Left hindlimb (tissue), 1 donor: ENCODE results near the gene KIAA1217.

Source experiments
- DNase-seq: peaks from one replicate; pipeline ENCODE4 v3.0.0-alpha.2; 2018

KIAA1217 gene

GRCh38 chr10:24210501-24210900 lies 1.6 kb downstream of the KIAA1217 start:
- DNase-seq: no peak

- no peak for DNase-seq
These were observed 4.3 kb downstream of the KIAA1217 start for GRCh38 chr10:24213266-24213665.

GRCh38 chr10:24213881-24214280 lies 4.9 kb downstream of the KIAA1217 start:
- DNase-seq: no peak

GRCh38 chr10:24214762-24215161 lies 5.8 kb downstream of the KIAA1217 start:
- no peak for DNase-seq

- DNase-seq: no peak
These were observed 6.3 kb downstream of the KIAA1217 start for GRCh38 chr10:24215196-24215595.

- DNase-seq: no peak
These were observed 6.7 kb downstream of the KIAA1217 start for GRCh38 chr10:24215603-24216002.

- no peak for DNase-seq
These were observed 11.0 kb downstream of the KIAA1217 start for GRCh38 chr10:24219963-24220362.

GRCh38 chr10:24223341-24223740 lies 14.4 kb downstream of the KIAA1217 start:
- no peak for DNase-seq

- DNase-seq: no peak
These were observed 15.0 kb downstream of the KIAA1217 start for GRCh38 chr10:24223953-24224352.

- DNase-seq: no peak
These were observed 19.7 kb downstream of the KIAA1217 start for GRCh38 chr10:24228642-24229041.

- no peak for DNase-seq
These were observed 21.0 kb downstream of the KIAA1217 start for GRCh38 chr10:24229909-24230308.

- no peak for DNase-seq
These were observed 22.3 kb downstream of the KIAA1217 start for GRCh38 chr10:24231200-24231599.

GRCh38 chr10:24234784-24235183 lies 25.8 kb downstream of the KIAA1217 start:
- DNase-seq: no peak

- DNase-seq: no peak
These were observed 26.5 kb downstream of the KIAA1217 start for GRCh38 chr10:24235471-24235870.

- no peak for DNase-seq
These were observed 29.0 kb downstream of the KIAA1217 start for GRCh38 chr10:24237801-24238395.

- no peak for DNase-seq
These were observed 29.7 kb downstream of the KIAA1217 start for GRCh38 chr10:24238519-24239247.

GRCh38 chr10:24239289-24240040 lies 30.5 kb downstream of the KIAA1217 start:
- DNase-seq: no peak

GRCh38 chr10:24240041-24240751 lies 31.3 kb downstream of the KIAA1217 start:
- DNase-seq: no peak

GRCh38 chr10:24241536-24242040 lies 32.6 kb downstream of the KIAA1217 start:
- no peak for DNase-seq

- DNase-seq: no peak
These were observed 33.6 kb downstream of the KIAA1217 start for GRCh38 chr10:24242562-24242961.

GRCh38 chr10:24246365-24246764 lies 37.4 kb downstream of the KIAA1217 start:
- no peak for DNase-seq

- no peak for DNase-seq
These were observed 38.9 kb downstream of the KIAA1217 start for GRCh38 chr10:24247841-24248240.

- no peak for DNase-seq
These were observed 41.0 kb downstream of the KIAA1217 start for GRCh38 chr10:24249829-24250415.
